Stimulated activated CD8-positive, alpha-beta memory T cell treated with anti-CD3 and anti-CD28 coated beads, Interleukin-15, amount 100 ng/mL, for 48 hours (primary cell): ENCODE data around the gene MAPRE3.

ENCODE experiments used
- DNase-seq, 2 donors: peaks; one replicate each; pipeline ENCODE4 v3.0.0-alpha.2; 2020; ENCODE audit warnings: low read depth in 2 of 2

Gene MAPRE3

DNA sequence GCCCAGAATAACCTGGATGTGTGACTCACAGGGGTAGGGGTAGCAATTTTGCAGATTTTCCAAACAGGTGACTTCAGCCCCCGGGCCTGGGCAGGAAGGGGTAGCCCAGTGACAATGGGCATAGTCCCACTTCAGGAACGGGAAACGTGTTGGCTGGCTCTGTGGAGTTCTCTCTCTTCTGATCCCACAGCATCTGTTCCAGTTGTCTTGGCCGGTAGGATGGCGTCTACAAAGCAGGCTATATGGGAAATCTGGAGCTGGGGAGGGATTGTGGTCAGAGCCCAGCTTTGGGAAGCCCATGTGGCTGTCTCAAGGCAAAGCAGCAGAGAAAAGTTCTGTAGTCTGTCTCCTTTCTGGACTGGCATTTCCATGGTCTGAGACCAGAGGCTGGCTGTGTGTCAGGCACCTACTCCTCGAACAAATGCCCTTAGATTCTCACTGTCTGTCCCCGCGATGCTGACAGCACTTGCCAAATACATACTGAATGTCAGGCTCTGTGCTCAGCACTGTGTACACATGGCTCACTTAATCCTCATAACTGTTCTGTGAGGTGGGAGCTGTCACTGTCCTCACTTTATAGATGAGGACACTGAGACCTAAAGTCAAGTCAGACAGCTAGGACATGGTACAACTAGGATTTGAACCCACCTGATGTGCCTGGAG lies 44.5 kb downstream of the MAPRE3 start:
- DNase-seq, result no peak

- DNase-seq, result no peak
These were observed 46.4 kb downstream of the MAPRE3 start for GRCh38 chr2:27016801-27017325.

DNA sequence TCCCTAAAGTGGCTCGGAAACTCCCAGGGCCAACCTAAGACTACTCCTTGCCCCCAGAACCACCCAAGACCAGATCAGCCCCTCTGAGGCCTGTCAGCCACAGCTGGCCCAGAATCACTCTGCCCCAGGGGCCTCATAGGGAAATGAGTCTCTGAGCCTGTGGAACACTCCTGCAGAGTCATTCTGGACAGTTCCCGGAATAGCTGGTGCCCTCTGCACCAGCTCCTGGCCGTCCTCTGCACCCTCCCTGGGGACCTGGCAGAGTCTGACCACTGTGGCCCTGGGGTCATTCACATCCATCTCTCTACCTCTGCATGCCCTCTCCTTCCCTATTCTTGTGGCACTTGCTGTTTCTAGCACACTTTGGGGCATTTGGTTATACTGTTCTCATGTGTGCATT lies 47.7 kb downstream of the MAPRE3 start:
- DNase-seq, result no peak

- DNase-seq, result no peak
These were observed 49.0 kb downstream of the MAPRE3 start for GRCh38 chr2:27019459-27019858.

DNA sequence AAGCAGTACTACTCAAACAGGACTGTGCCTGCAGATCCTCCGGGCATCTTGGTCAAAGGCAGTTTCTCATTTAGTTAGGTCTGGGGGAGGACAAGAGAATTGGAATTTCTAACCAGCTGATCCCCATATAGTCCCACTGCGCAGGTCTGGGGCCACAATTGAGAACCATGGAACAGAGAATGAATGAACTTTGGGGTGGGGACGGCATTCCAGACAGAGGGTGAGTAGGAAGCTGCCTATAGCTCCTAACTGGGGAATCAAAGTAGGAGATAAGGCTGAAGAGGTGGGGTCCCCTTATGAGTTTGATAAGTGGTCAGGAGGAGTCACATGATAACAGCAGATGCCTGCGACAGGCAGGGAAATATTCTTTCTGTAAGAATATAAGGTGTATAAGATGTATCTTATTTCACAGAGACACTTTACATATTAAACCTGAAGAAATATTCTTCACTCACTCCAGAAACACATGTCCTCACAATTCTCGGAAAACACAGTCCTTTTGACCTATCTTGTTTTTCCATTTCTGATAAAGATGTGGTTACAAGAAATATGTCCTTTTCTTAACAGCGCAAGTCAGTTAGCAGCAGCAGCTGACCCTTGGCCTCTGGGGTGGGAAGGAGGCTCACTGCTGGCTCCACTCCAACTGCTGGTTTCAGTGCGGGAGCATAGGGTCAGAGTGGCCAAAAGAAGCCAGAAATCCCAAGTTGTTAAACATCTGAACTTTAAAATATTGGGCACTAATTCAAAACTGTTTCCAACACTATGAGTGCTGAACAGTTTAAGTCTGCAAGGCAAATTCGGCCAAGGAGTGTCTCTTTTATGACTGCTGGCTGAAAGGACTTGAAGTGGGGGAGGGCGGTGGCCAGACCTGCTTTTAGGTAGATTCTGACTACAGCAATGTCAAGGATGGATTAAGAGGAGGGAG lies 49.8 kb downstream of the MAPRE3 start:
- no peak for DNase-seq

DNA sequence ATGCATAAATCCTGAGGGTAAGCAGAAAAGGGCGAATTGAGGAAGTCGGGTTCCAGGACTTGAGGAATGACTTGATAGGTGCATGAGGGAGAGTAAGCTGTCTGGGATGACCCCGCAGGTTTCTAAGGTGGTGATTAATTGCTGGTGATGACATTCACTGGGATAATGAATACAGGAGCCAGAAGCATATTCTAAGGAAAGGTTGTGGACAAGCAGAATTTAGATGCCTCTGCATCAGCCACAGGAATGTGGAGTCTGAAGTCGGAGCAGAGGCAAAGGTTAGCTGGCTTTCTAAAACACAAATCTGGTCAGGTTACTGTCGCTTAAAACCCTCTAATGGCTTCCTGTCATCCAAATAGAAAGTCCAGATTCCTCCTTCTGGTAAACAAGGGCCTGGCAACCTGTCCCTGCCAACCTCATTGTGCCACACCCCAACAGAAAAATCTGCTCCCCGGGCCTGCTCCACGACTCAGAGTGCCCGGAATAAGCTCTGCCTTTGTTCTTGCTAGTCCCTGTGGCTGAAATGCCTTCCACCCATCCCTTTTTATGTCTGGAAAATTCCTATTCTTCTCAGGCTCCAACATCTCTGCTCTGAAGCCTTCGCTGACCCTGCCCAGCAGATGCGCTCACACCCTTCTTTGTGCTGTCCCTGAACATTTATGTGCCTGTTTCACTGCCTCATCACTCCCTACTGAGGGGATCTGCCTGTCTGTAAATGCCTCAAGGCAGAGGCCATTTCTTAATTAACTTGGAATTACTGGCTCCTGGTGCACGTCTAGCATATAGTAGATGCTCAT lies 51.0 kb downstream of the MAPRE3 start:
- no peak for DNase-seq

DNA sequence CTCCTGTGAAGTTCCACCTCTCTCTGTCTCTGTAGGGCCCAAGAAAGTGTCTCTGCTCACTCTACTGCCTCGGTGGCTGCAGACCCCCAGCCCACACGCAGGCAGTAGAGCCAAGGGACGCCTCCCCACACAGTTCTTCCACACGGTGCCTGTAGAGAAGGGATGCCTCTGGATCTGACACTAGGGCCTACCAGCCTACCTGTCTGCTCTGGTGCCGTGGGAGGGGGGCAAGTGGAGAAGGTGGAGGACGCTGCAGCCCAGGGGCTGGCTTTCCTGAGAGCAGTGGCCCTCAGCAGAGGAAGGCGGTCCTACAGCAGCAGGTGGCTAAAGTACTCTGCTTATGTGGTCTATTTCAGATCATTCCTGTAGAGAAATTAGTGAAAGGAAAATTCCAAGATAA lies 53.3 kb downstream of the MAPRE3 start:
- DNase-seq, result no peak

DNA sequence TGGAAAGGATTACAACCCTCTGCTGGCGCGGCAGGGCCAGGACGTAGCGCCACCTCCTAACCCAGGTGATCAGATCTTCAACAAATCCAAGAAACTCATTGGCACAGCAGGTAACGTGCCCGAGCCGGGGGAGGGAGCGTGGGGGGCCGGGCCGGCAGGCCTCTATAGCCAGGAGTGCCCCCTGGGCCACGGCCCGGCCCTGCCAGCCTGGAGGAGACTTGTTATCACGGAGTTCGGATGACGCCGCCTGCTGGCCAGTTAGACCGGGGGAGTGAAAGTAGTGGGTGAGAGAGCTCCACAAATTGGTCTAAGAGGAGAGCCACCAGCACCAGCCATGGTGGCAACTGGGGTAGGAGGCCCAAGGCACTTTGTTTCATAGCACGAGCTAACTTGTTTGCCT lies 53.8 kb downstream of the MAPRE3 start:
- DNase-seq, result no peak

- DNase-seq, result no peak
These were observed 54.4 kb downstream of the MAPRE3 start for GRCh38 chr2:27024812-27025211.

DNA sequence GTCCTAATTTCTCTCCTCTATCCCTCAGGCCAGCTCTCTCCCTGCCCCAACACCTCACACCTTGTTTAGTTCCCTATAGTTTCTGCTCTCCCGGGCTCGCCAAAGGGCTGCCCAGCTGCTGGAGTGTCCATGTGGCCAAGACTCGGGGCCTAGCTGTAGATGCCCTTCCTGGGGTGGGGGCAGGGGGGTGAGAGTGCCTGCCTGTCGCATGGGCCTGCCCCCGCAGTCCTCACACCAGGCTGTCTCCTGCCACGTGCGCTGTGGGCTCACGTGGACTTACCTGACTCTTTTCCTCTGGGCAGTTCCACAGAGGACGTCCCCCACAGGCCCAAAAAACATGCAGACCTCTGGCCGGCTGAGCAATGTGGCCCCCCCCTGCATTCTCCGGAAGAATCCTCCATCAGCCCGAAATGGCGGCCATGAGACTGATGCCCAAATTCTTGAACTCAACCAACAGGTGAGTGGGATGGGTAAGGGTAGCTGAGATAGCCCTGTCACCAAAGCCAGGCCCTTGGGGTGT lies 54.9 kb downstream of the MAPRE3 start:
- no peak for DNase-seq

DNA sequence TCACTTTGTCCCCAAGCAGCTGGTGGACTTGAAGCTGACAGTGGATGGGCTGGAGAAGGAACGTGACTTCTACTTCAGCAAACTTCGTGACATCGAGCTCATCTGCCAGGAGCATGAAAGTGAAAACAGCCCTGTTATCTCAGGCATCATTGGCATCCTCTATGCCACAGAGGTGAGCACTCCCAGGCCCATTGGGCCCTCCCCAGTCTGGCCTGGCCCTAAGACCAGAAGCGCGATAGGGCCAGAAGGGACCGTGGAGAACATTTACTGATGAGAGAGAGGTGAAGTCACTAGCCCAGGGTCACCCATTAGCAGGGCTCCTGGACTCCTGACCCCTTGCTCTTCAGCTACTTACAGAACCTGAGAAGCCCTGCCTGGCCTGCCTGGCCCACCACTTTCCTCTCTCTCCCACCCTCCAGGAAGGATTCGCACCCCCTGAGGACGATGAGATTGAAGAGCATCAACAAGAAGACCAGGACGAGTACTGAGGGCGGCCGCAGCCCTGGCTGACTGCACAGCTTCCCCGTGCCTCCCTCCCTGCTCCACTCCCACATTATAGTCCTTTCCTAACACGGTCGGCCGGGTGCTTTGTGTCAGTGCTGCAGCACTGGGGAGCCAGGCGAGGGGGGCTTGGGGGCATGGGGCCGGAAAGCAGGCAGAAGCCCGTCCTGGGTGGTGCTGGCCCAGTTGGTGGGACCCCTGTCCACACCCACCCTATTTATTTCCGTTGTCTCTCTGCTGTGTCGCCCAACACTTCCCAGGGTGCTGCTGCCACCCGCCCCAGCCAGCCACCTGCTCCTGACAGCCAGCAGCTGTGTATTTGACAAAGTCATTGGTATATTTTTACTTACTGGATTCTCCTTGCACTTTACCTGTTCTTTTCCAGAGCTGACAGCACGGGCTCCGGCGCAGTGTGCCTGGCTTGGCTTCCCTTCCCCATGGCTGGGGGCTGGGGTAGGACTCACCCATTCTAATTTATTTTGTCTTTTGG lies 55.7 kb downstream of the MAPRE3 start:
- DNase-seq, result no peak

- no peak for DNase-seq
These were observed 56.8 kb downstream of the MAPRE3 start for GRCh38 chr2:27027211-27027651.

DNA sequence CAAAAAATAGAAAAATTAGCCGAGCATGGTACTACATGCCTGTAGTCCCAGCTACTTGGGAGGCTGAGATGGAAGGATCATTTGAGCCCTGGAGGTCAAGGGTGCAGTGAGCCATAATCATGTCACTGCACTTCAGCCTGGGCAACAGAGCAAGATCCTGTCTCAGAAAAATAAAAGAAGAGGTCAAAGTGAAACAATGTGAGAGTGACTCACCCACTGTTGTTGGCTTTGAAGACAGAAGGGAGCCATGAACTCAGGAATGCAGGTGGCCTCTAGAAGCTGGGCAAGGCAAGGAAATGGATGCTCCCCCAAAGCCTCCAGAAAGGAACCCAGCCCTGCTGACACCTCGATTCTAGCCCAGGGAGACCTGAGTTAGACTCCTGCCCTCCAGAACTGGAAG lies 58.6 kb downstream of the MAPRE3 start:
- no peak for DNase-seq

- DNase-seq, result peak; percentile 81 to 82
These were observed 62.2 kb downstream of the MAPRE3 start, which contains the start of gene TMEM214 for GRCh38 chr2:27032495-27033252. Gene TMEM214 (plus strand): TSS chr2:27032965. CDS start chr2:27033016, 51 bp downstream.

DNA sequence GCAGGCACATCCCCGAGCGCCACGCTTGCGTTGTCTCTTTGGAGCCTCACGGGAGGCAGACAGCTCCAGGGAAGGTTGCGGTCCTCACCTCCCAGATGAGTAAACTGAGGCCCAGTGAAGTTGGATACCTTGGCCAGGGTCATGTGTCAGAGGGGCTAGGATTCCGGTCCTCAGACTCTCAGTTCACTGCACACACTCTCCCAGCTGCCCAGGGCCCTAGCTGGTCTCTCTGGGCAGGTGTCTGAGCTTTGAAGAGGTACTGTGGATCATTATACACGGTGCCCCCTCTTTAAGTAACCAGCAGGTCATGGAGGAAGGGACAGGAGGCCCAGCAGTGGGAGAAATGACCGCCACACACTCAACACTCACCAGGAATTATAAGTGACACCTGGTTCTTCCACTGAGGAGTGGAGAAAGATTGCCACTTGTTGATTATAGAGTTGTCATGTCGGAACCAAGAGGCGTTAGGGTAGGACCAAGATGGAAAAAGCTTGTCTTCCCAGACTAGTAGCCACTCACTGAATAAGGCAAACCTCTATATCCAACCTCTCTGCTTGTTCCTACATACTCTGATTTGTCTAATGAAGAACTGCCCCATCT lies 62.9 kb downstream of the MAPRE3 start:
- DNase-seq, result no peak

- no peak for DNase-seq
These were observed 67.6 kb downstream of the MAPRE3 start for GRCh38 chr2:27038012-27038411.

GRCh38 chr2:27038631-27039339 lies 68.3 kb downstream of the MAPRE3 start:
- no peak for DNase-seq

DNA sequence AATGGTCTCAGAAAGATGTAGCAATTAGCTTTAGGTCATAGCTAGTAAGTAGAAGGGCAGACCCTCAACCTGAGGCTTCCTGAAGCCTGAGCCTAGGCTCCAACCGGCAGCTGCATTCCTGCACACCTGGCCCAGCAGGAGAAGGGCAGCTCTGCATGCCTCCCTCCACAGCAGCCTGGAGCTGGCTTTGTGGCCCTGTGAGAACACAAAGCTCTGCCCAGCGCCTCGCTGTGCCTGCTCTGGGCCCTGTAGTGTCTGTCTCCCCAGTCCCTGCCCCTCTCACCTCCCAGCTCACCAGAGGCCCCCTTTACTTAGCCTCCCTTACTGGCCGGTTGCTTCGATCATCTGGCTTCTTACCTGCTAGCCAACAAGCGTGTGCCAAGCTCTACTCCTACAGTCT lies 69.0 kb downstream of the MAPRE3 start:
- no peak for DNase-seq

DNA sequence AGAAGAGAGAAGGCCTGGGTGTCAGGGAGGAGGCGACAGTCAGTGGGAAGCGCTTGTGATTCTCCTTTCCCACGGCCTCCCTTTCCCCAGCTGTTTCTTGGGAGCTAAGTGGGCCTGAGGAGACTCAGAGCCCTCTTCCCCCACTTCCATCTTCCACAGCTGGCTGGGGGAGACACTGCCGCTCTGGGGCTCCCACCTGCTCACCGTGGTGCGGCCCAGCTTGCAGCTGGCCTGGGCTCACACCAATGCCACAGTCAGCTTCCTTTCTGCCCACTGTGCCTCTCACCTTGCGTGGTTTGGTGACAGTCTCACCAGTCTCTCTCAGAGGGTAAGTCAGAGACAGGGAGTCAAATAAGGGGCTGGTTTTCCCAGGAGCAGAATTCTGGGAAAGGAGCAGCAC lies 69.4 kb downstream of the MAPRE3 start:
- no peak for DNase-seq
